ENCODE measurements around the gene NUP205.

The NUP205 gene

DNA sequence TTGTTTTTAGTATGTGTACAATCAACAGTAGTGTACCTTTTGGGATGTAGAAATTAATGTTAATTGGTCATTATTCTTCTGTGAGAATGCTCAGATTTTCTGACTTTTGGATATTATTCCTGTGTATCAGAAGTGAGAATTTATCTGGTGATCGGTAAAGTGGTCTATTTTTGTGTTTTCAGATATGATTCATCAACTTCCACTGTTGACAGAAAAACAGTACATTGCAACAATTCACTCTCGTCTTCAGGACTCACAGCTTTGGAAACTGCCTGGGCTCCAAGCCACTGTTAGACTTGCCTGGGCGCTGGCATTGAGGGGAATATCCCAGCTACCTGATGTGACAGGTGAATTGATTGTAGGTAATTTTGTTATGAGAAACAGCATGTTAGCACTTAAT is 20.9 kb downstream of the NUP205 start:
- H3K79me1 ChIP-seq (ENCODE audit: low read depth, low read length): peaks cover 1% of the 10 kb centered on the region
- no peak overlapping the region for H3K18ac ChIP-seq (ENCODE audit: low read length)
- no peak overlapping the region for H4K8ac ChIP-seq (ENCODE audit: low read depth, low read length)
- H3K4me3 ChIP-seq (ENCODE audit: low read length in 2 of 2): no peak overlapping the region
- H2AFZ ChIP-seq (ENCODE audit: low read length): no peak overlapping the region
- H3K9me3 ChIP-seq (replicated peaks in 1 of 2; ENCODE audit: control insufficient read depth in 2 of 2, insufficient read depth in 1 of 2, low read depth in 1 of 2, low read length in 2 of 2): no peaks in the 10 kb centered on the region
- no peak overlapping the region for H2BK15ac ChIP-seq (ENCODE audit: low read length)
- H3K4ac ChIP-seq (ENCODE audit: low read length): no peak overlapping the region
- no peak overlapping the region for H2BK120ac ChIP-seq (ENCODE audit: low read depth, low read length)
- H2BK12ac ChIP-seq (ENCODE audit: low read length): no peak overlapping the region
- no peak overlapping the region for H3K14ac ChIP-seq (ENCODE audit: low read length)
- peaks cover 39 to 100% of the 10 kb centered on the region in 2 donors for H3K36me3 ChIP-seq (replicated peaks in 1 of 2; ENCODE audit: control insufficient read depth in 2 of 2, insufficient read depth in 2 of 2, low read length in 2 of 2)
- WGBS, 2 donors (ENCODE audit: extremely low coverage in 2 of 2, insufficient read length in 2 of 2, insufficient replicate concordance in 1 of 2): no CpG with 5 or more reads among the region's 3 CpGs
- no peak for DNase-seq (ENCODE audit: low spot score)
- H2BK5ac ChIP-seq (ENCODE audit: low read length): no peak overlapping the region
- no peak overlapping the region for H2AK5ac ChIP-seq (ENCODE audit: low read depth, low read length)
- no peak overlapping the region for H3K23ac ChIP-seq (ENCODE audit: low read depth, low read length, poor library complexity)
- H3K4me2 ChIP-seq (ENCODE audit: insufficient read depth, low read length, poor library complexity, severe bottlenecking): no peak overlapping the region
- no peaks in the 10 kb centered on the region for H3K4me1 ChIP-seq (ENCODE audit: control insufficient read depth in 2 of 2, insufficient read depth in 1 of 2, low read depth in 1 of 2, low read length in 2 of 2)
- no peak overlapping the region for H4K91ac ChIP-seq (ENCODE audit: low read depth, low read length, poor library complexity)
- H3K27ac ChIP-seq (replicated peaks; ENCODE audit: low read length): no peak overlapping the region
- no peaks in the 10 kb centered on the region for H3K27me3 ChIP-seq (ENCODE audit: control insufficient read depth in 3 of 3, insufficient read depth in 3 of 3, low read depth in 1 of 3, low read length in 3 of 3)
- H3K9ac ChIP-seq (ENCODE audit: low read depth, low read length, poor library complexity): no peak overlapping the region

DNA sequence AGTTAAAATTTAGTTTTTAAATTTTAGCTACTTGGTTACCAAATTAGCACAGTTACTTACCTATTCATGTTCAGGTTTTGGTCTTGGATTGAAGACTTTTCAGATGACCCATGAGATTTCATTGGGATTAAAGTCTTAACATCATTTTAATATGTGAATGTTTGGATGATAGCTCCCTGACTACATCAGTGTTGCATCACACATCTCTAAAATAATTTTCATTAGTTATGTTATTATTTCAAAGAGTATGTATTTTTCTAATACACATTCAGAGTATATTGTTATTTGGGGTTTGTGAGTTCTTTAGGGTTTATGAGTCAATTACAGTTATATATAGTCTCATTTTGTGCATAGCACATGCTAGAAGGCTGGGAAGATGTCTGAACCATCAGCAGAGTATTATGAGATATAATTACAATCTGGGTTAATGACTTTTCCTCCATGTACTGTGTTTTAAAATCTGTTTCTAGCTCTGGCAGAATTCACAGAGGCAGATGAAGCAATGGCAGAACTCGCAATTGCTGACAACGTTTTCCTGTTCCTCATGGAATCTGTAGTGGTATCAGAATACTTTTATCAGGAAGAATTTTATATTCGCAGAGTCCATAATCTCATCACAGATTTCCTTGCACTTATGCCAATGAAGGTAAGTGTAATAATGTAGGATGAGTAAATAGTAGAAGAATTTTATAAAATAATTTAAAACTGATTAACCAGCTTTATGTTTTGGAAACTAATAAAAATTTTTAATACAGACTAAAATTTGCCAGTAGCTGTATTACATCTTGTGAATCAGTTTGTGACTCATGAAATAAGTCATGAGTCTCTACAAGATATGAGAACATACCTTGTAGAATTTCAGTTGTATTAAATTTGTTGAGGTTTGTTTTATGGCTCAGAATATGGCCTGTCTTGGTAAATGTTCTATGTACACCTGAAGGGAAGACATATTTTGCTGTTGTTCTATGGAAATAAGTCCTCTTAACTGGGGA is 26.9 kb downstream of the NUP205 start:
- no peak overlapping the region for H2AFZ ChIP-seq (ENCODE audit: low read length)
- no peak overlapping the region for H2BK120ac ChIP-seq (ENCODE audit: low read depth, low read length)
- H3K27me3 ChIP-seq (ENCODE audit: control insufficient read depth in 3 of 3, insufficient read depth in 3 of 3, low read depth in 1 of 3, low read length in 3 of 3): no peaks in the 10 kb centered on the region
- no peak overlapping the region for H2BK5ac ChIP-seq (ENCODE audit: low read length)
- H3K9me3 ChIP-seq (replicated peaks in 1 of 2; ENCODE audit: control insufficient read depth in 2 of 2, insufficient read depth in 1 of 2, low read depth in 1 of 2, low read length in 2 of 2): no peaks in the 10 kb centered on the region
- peaks cover 22 to 100% of the 10 kb centered on the region in 2 donors for H3K36me3 ChIP-seq (replicated peaks in 1 of 2; ENCODE audit: control insufficient read depth in 2 of 2, insufficient read depth in 2 of 2, low read length in 2 of 2)
- no peak overlapping the region for H3K4me3 ChIP-seq (ENCODE audit: low read length in 2 of 2)
- H2AK5ac ChIP-seq (ENCODE audit: low read depth, low read length): no peak overlapping the region
- no peak overlapping the region for H3K4me2 ChIP-seq (ENCODE audit: insufficient read depth, low read length, poor library complexity, severe bottlenecking)
- H3K23ac ChIP-seq (ENCODE audit: low read depth, low read length, poor library complexity): no peak overlapping the region
- H3K4me1 ChIP-seq (ENCODE audit: control insufficient read depth in 2 of 2, insufficient read depth in 1 of 2, low read depth in 1 of 2, low read length in 2 of 2): no peaks in the 10 kb centered on the region
- no peak overlapping the region for H3K14ac ChIP-seq (ENCODE audit: low read length)
- H4K8ac ChIP-seq (ENCODE audit: low read depth, low read length): no peak overlapping the region
- H3K18ac ChIP-seq (ENCODE audit: low read length): no peak overlapping the region
- no peaks in the 10 kb centered on the region for H3K79me1 ChIP-seq (ENCODE audit: low read depth, low read length)
- no peak overlapping the region for H2BK12ac ChIP-seq (ENCODE audit: low read length)
- no peak overlapping the region for H4K91ac ChIP-seq (ENCODE audit: low read depth, low read length, poor library complexity)
- no peak overlapping the region for H3K9ac ChIP-seq (ENCODE audit: low read depth, low read length, poor library complexity)
- H3K4ac ChIP-seq (ENCODE audit: low read length): no peak overlapping the region
- no peak overlapping the region for H2BK15ac ChIP-seq (ENCODE audit: low read length)
- no peak overlapping the region for H3K27ac ChIP-seq (replicated peaks; ENCODE audit: low read length)
- no peak for DNase-seq (ENCODE audit: low spot score)
- WGBS, 2 donors (ENCODE audit: extremely low coverage in 2 of 2, insufficient read length in 2 of 2, insufficient replicate concordance in 1 of 2): no CpG with 5 or more reads among the region's 3 CpGs

DNA sequence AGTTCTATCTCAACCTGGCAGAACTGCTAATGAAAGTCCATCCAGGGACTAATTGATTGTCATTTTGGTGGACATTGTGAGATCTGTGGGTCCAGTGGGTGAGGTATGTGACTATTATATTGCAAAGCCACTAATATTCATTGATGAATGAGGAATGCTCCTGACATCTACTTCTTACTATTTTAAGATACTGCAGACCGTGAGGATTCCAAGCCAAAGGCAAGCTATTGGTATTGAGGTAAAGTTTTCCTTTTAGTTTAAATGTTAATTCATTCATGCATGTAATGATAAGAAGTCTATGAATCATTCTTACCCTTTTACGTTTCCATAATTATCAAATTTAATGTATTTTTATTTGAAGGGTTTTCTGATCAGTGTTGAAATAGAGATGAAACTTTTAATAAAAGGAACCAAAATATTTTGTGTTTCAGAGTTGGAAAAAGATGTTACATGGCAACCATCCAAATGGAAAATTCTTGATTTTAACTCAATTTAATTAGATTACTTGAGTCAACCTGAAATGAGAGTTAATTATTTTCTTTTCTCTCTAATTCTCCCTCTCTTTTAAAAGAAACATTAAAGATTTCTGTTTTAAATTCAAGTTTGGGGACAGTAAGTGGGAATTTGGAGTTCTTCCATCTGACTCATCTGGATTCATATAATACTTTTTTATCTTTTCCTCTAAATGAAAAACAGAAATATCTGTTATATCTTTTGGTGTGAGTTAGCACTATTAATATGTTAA is 39.6 kb downstream of the NUP205 start:
- Histone ChIP-seq H4K8ac (ENCODE audit: low read depth, low read length) (no peak overlapping the region), H2BK5ac (ENCODE audit: low read length) (no peak overlapping the region), H3K14ac (ENCODE audit: low read length) (no peak overlapping the region), H3K4me2 (ENCODE audit: insufficient read depth, low read length, poor library complexity, severe bottlenecking) (no peak overlapping the region), H3K36me3 (replicated peaks in 1 of 2; ENCODE audit: control insufficient read depth in 2 of 2, insufficient read depth in 2 of 2, low read length in 2 of 2) (peaks cover 17 to 98% of the 10 kb centered on the region in 2 donors), H2AK5ac (ENCODE audit: low read depth, low read length) (no peak overlapping the region), H3K23ac (ENCODE audit: low read depth, low read length, poor library complexity) (no peak overlapping the region), H3K18ac (ENCODE audit: low read length) (no peak overlapping the region), H2AFZ (ENCODE audit: low read length) (no peak overlapping the region), H4K91ac (ENCODE audit: low read depth, low read length, poor library complexity) (no peak overlapping the region), H3K9me3 (replicated peaks in 1 of 2; ENCODE audit: control insufficient read depth in 2 of 2, insufficient read depth in 1 of 2, low read depth in 1 of 2, low read length in 2 of 2) (no peaks in the 10 kb centered on the region), H3K4me1 (ENCODE audit: control insufficient read depth in 2 of 2, insufficient read depth in 1 of 2, low read depth in 1 of 2, low read length in 2 of 2) (no peaks in the 10 kb centered on the region), H3K79me1 (ENCODE audit: low read depth, low read length) (no peaks in the 10 kb centered on the region), H3K9ac (ENCODE audit: low read depth, low read length, poor library complexity) (no peak overlapping the region), H3K27me3 (ENCODE audit: control insufficient read depth in 3 of 3, insufficient read depth in 3 of 3, low read depth in 1 of 3, low read length in 3 of 3) (no peaks in the 10 kb centered on the region), H3K4ac (ENCODE audit: low read length) (no peak overlapping the region), H2BK120ac (ENCODE audit: low read depth, low read length) (no peak overlapping the region), H2BK15ac (ENCODE audit: low read length) (no peak overlapping the region), H3K4me3 (ENCODE audit: low read length in 2 of 2) (no peak overlapping the region), H2BK12ac (ENCODE audit: low read length) (no peak overlapping the region), H3K27ac (replicated peaks; ENCODE audit: low read length) (no peak overlapping the region)
- DNase-seq (ENCODE audit: low spot score): no peak
- WGBS, 2 donors (ENCODE audit: extremely low coverage in 2 of 2, insufficient read length in 2 of 2, insufficient replicate concordance in 1 of 2): no CpG with 5 or more reads among the region's 2 CpGs

DNA sequence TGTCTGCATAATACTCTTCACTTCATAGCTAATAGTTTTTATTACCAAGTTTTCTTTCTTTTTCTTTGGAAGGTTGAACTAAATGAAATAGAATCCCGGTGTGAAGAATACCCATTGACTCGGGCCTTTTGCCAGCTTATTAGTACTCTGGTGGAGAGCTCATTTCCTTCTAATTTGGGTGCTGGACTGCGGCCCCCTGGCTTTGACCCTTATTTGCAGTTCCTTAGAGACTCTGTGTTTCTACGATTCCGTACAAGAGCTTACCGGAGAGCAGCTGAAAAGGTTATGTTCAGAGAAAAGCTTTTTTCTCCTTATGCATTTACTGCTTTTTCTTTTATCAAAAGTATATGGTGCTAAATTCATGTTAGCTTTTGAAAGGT is 40.2 kb downstream of the NUP205 start:
- no peak overlapping the region for H3K23ac ChIP-seq (ENCODE audit: low read depth, low read length, poor library complexity)
- no peak overlapping the region for H3K27ac ChIP-seq (replicated peaks; ENCODE audit: low read length)
- no peak overlapping the region for H4K8ac ChIP-seq (ENCODE audit: low read depth, low read length)
- H3K36me3 ChIP-seq (replicated peaks in 1 of 2; ENCODE audit: control insufficient read depth in 2 of 2, insufficient read depth in 2 of 2, low read length in 2 of 2): peaks cover 15 to 98% of the 10 kb centered on the region in 2 donors
- no CpG with 5 or more reads among the region's 6 CpGs for WGBS, 2 donors (ENCODE audit: extremely low coverage in 2 of 2, insufficient read length in 2 of 2, insufficient replicate concordance in 1 of 2)
- no peak overlapping the region for H2BK15ac ChIP-seq (ENCODE audit: low read length)
- H2BK12ac ChIP-seq (ENCODE audit: low read length): no peak overlapping the region
- no peak overlapping the region for H3K18ac ChIP-seq (ENCODE audit: low read length)
- H2BK120ac ChIP-seq (ENCODE audit: low read depth, low read length): no peak overlapping the region
- H3K9ac ChIP-seq (ENCODE audit: low read depth, low read length, poor library complexity): no peak overlapping the region
- H3K9me3 ChIP-seq (replicated peaks in 1 of 2; ENCODE audit: control insufficient read depth in 2 of 2, insufficient read depth in 1 of 2, low read depth in 1 of 2, low read length in 2 of 2): no peaks in the 10 kb centered on the region
- H3K4me2 ChIP-seq (ENCODE audit: insufficient read depth, low read length, poor library complexity, severe bottlenecking): no peak overlapping the region
- no peak overlapping the region for H3K4me3 ChIP-seq (ENCODE audit: low read length in 2 of 2)
- H2BK5ac ChIP-seq (ENCODE audit: low read length): no peak overlapping the region
- no peak overlapping the region for H2AK5ac ChIP-seq (ENCODE audit: low read depth, low read length)
- H3K4me1 ChIP-seq (ENCODE audit: control insufficient read depth in 2 of 2, insufficient read depth in 1 of 2, low read depth in 1 of 2, low read length in 2 of 2): no peaks in the 10 kb centered on the region
- DNase-seq (ENCODE audit: low spot score): no peak
- H4K91ac ChIP-seq (ENCODE audit: low read depth, low read length, poor library complexity): no peak overlapping the region
- no peak overlapping the region for H3K14ac ChIP-seq (ENCODE audit: low read length)
- no peak overlapping the region for H2AFZ ChIP-seq (ENCODE audit: low read length)
- H3K27me3 ChIP-seq (ENCODE audit: control insufficient read depth in 3 of 3, insufficient read depth in 3 of 3, low read depth in 1 of 3, low read length in 3 of 3): no peaks in the 10 kb centered on the region
- H3K4ac ChIP-seq (ENCODE audit: low read length): no peak overlapping the region
- no peaks in the 10 kb centered on the region for H3K79me1 ChIP-seq (ENCODE audit: low read depth, low read length)

Measured in neuronal stem cell (in vitro differentiated cells).